Endothelial cell of umbilical vein (primary cell): ENCODE data around the gene B4GALT5.

Experiments used
- JUN ChIP-seq: IDR thresholded peaks from 2 replicates; pipeline ENCODE4 v1.6.1; 2011; ENCODE audit warnings: borderline replicate concordance, low read depth; ENCODE audit not compliant: insufficient read length, insufficient read depth
- POLR2A ChIP-seq: IDR thresholded peaks from 2 replicates; pipeline ENCODE4 v1.6.1; 2012; ENCODE audit warnings: low read depth, mild to moderate bottlenecking, control low read depth, low read length
- POLR2AphosphoS5 ChIP-seq: IDR thresholded peaks from 2 replicates; pipeline ENCODE4 v1.6.1; 2012; ENCODE audit warnings: low read depth, mild to moderate bottlenecking, control low read depth, low read length, moderate library complexity; ENCODE audit not compliant: insufficient read depth
- TF ChIP-seq, protein P1 (sequence below), 2 donors: IDR thresholded peaks; 1 replicate in 1 of 2; 2 replicates in 1 of 2; pipeline ENCODE4 v1.5.1; 2011; ENCODE audit warnings: low read length in 2 of 2, mild to moderate bottlenecking in 2 of 2, moderate library complexity in 2 of 2, control low read depth in 1 of 2, inconsistent platforms in 1 of 2, low read depth in 1 of 2; ENCODE audit not compliant: insufficient read depth in 1 of 2; ENCODE audit errors: extremely low read depth in 1 of 2

DNA sequence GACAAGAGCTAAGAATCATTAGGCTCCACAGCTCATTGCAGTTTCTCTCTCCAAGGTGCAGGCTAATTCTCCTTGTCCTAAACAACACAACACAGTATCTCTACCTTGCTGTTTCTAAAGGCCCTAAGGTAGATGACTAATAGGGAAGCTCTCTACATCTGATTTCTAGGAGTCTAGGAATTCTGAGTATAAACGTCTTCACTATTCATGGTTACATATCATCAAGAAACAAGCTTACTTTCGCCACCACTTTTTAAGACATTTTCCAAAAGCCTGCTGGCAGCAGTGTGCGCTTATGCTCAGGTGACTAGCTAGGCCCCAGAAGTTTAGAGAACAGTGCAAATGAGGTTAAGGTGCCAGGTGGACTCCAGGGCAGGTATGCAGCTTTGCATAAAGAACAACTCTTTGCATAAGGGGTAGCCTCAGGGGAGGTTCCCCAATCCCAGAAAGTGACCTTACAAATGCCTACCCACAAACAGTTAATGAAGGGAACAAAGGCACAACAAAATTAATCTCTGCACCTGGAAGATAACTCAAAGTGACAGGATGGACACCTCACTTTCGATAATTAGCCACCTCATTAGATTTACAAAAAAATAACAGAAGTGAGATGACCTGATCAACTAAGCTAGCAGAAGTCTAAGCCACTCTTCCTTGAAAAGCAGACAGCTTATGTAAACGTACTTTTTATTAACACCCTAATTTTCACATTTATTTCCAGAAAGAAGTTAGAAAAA, 20.1 kb downstream of the B4GALT5 start:
- no peak for TF ChIP-seq JUN
- TF ChIP-seq, protein P1, sequence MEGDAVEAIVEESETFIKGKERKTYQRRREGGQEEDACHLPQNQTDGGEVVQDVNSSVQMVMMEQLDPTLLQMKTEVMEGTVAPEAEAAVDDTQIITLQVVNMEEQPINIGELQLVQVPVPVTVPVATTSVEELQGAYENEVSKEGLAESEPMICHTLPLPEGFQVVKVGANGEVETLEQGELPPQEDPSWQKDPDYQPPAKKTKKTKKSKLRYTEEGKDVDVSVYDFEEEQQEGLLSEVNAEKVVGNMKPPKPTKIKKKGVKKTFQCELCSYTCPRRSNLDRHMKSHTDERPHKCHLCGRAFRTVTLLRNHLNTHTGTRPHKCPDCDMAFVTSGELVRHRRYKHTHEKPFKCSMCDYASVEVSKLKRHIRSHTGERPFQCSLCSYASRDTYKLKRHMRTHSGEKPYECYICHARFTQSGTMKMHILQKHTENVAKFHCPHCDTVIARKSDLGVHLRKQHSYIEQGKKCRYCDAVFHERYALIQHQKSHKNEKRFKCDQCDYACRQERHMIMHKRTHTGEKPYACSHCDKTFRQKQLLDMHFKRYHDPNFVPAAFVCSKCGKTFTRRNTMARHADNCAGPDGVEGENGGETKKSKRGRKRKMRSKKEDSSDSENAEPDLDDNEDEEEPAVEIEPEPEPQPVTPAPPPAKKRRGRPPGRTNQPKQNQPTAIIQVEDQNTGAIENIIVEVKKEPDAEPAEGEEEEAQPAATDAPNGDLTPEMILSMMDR (IDR thresholded peaks at IDR 0.05; ENCODE audit: extremely low read depth in 1 of 2, insufficient read depth in 1 of 2, low read depth in 1 of 2, low read length in 2 of 2), result no peak
- TF ChIP-seq POLR2A, result no peak
- TF ChIP-seq POLR2AphosphoS5, result no peak
